PFSK-1 (cell line): ENCODE measurements around the gene AP2B1.

Experiments used
- SIN3A ChIP-seq: IDR thresholded peaks from 2 replicates; pipeline ENCODE4 v1.6.1; 2012; ENCODE audit warnings: mild to moderate bottlenecking, low read length, moderate library complexity, borderline replicate concordance; ENCODE audit not compliant: insufficient read depth
- TAF1 ChIP-seq: IDR thresholded peaks from 2 replicates; pipeline ENCODE4 v1.6.1; 2012; ENCODE audit warnings: low read length, control low read depth, borderline replicate concordance; ENCODE audit not compliant: insufficient read depth

GRCh38 chr17:35666070-35666469 lies 78.9 kb downstream of the AP2B1 start:
- no peak for TF ChIP-seq SIN3A
- TF ChIP-seq TAF1: no peak
